Karpas-422 (cell line): ENCODE measurements around the gene MYO15A. TPM values are rescaled to one million over a fixed set of nuclear protein-coding genes. Genes with fewer than 3 reads are reported as not detected.

Source experiments
- DNase-seq: peaks from one replicate; pipeline ENCODE4 v3.0.0-alpha.2; 2015
- H2AFZ ChIP-seq: fragments of 200-600 bp; sonication (generic); 2 replicates; pipeline ENCODE4 v1.6.1; 2014; ENCODE audit warnings: antibody characterized with exemption, low read length, mixed read lengths
- H3K27ac ChIP-seq: fragments of 200-600 bp; sonication (generic); 2 replicates; pipeline ENCODE4 v1.5.1; 2014; ENCODE audit warnings: mild to moderate bottlenecking, low read length, moderate library complexity
- H3K27me3 ChIP-seq: fragments of 200-600 bp; sonication (generic); 2 replicates; pipeline ENCODE4 v1.6.1; 2014; ENCODE audit warnings: low read length, mixed read lengths
- H3K36me3 ChIP-seq: fragments of 200-600 bp; sonication (generic); 2 replicates; pipeline ENCODE4 v1.6.1; 2014; ENCODE audit warnings: low read length, mixed read lengths; ENCODE audit not compliant: insufficient read depth
- H3K4me1 ChIP-seq: fragments of 200-600 bp; sonication (generic); 2 replicates; pipeline ENCODE4 v1.6.1; 2014; ENCODE audit warnings: mild to moderate bottlenecking, low read length, mixed read lengths
- H3K4me2 ChIP-seq: fragments of 200-600 bp; sonication (generic); 2 replicates; pipeline ENCODE4 v1.6.1; 2014; ENCODE audit warnings: low read length, low read depth, mild to moderate bottlenecking; ENCODE audit not compliant: poor library complexity, severe bottlenecking
- H3K4me3 ChIP-seq: fragments of 200-600 bp; sonication (generic); 2 replicates; pipeline ENCODE4 v1.5.1; 2014; ENCODE audit warnings: mild to moderate bottlenecking, antibody characterized with exemption, low read length, mixed read lengths
- H3K79me2 ChIP-seq: fragments of 200-600 bp; sonication (generic); 2 replicates; pipeline ENCODE4 v1.6.1; 2014; ENCODE audit warnings: mild to moderate bottlenecking, low read length, mixed read lengths
- H3K9ac ChIP-seq: fragments of 200-600 bp; sonication (generic); 2 replicates; pipeline ENCODE4 v1.6.0; 2014; ENCODE audit warnings: low read length
- H3K9me2 ChIP-seq: fragments of 200-600 bp; sonication (generic), shearing (Covaris generic); replicated peaks from 2 replicates; pipeline ENCODE4 v1.6.0; 2014; ENCODE audit warnings: mild to moderate bottlenecking, low read length, moderate library complexity; ENCODE audit not compliant: insufficient read depth
- H3K9me3 ChIP-seq: fragments of 300-700, 200-600 bp; sonication (generic); 2 replicates; pipeline ENCODE4 v1.6.1; 2014; ENCODE audit warnings: low read length, mixed read lengths
- H4K20me1 ChIP-seq: fragments of 200-600 bp; sonication (generic); 2 replicates; pipeline ENCODE4 v1.6.1; 2014; ENCODE audit warnings: mild to moderate bottlenecking, antibody characterized with exemption, low read length, low read depth; ENCODE audit not compliant: insufficient read depth
- total RNA-seq: library from RNA; depleted of rRNA; stranded (reverse); fragments of >200 nt; shearing (Covaris generic); gene quantifications from 2 replicates; pipeline ENCODE4 v1.2.3, GENCODE V29; 2014; ENCODE audit warnings: low replicate concordance; rRNA removed

The MYO15A gene
- total RNA-seq, 1 experiment from 2014 or later, result 1.3 TPM

DNA sequence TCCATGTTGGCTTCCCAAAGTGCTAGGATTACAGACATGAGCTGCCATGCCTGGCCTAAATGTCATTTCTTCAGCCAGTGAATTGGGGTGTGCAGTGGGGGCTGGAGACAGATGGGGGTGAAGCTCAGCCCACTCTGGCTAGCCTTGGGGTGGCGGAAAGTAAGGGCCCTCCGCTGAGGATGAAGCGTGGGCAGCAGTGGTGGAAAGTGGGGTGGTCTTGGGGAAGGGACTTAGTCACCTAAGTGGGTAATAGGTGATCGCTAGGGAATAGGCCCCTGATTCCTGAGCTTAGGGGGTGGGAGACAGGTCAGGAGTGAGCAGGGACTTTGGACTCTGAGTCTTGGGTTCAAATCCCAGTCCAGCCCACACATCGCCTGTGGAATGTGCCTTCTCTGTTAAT lies 119.1 kb downstream of the MYO15A start:
- H3K9me3 ChIP-seq, result no peaks in the 10 kb centered on the region
- no peaks in the 10 kb centered on the region for H3K9me2 ChIP-seq
- peaks cover 4% of the 10 kb centered on the region; the same call in 1 of the 2 replicates for H3K79me2 ChIP-seq
- H4K20me1 ChIP-seq, result peaks cover 7% of the 10 kb centered on the region; the same call in 1 of the 2 replicates
- no peak overlapping the region for H3K4me2 ChIP-seq
- H3K36me3 ChIP-seq, result no peaks in the 10 kb centered on the region
- peaks cover 13% of the 10 kb centered on the region for H3K4me1 ChIP-seq
- no peak for DNase-seq
- no peak overlapping the region for H3K4me3 ChIP-seq
- no peak overlapping the region for H2AFZ ChIP-seq
- H3K9ac ChIP-seq, result no peak overlapping the region
- no peaks in the 10 kb centered on the region for H3K27me3 ChIP-seq
- no peak overlapping the region for H3K27ac ChIP-seq

DNA sequence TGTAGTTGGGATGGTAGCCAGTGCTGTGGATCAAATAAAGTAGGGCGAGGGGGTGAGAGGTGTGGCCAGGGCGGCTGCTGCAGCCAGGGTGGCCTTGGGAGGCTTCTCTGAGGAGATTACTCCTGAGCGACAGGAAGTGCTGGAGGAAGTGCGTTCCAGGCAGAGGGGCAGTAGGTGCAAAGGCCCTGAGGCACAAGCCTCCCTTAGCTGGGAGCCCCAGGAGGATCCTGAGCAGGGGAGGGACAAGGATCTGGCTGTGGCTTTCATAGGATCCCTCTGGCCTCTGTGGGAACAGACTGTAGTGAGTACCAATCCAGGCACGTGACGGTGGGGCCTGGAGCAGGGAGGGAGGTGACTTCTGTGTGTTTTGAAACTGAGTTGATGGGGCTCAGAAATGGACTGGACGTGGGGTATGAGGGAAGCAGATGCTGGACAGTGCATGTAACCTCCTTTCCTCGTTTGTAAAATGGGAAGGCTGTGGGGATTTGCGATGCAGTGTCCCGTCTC lies 119.7 kb downstream of the MYO15A start:
- Histone ChIP-seq H3K4me3 (no peak overlapping the region), H3K9me3 (no peaks in the 10 kb centered on the region), H3K79me2 (peaks cover 4% of the 10 kb centered on the region; the same call in 1 of the 2 replicates), H3K27ac (no peak overlapping the region), H3K4me2 (no peak overlapping the region), H3K27me3 (no peaks in the 10 kb centered on the region), H3K4me1 (peaks cover 13% of the 10 kb centered on the region), H4K20me1 (peaks cover 7% of the 10 kb centered on the region; the same call in 1 of the 2 replicates), H3K9me2 (no peaks in the 10 kb centered on the region), H3K36me3 (no peaks in the 10 kb centered on the region), H3K9ac (no peak overlapping the region), H2AFZ (no peak overlapping the region)
- no peak for DNase-seq

DNA sequence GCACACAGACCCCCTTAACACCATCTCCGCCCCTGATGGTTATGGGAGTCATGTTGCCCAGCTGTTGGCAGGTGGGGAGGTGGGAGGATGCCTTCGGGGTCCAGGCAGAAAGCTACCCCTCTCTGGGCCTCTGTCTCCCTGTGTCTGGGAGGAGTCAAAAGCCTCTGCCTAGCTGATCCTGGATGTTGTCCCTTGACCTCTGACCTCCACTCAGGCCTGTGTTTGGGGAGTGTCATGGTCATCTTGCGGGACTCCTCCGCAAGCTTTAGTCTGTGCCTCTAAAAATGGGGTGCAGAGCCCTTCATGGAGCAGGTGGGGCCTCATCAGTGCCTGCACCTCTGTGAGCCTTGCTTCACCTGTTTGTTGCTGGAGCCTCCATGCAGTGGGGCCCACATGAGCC lies 120.7 kb downstream of the MYO15A start:
- H3K9ac ChIP-seq, result no peak overlapping the region
- no peak for DNase-seq

More for the DNA sequence above, 120.7 kb downstream of the MYO15A start:
- H3K9me2 ChIP-seq, result no peaks in the 10 kb centered on the region
- H4K20me1 ChIP-seq, result peaks cover 7% of the 10 kb centered on the region; the same call in 1 of the 2 replicates
- H3K27ac ChIP-seq, result no peak overlapping the region
- no peaks in the 10 kb centered on the region for H3K36me3 ChIP-seq
- no peaks in the 10 kb centered on the region for H3K9me3 ChIP-seq
- no peaks in the 10 kb centered on the region for H3K27me3 ChIP-seq
- peaks cover 4% of the 10 kb centered on the region; the same call in 1 of the 2 replicates for H3K79me2 ChIP-seq
- no peak overlapping the region for H2AFZ ChIP-seq
- no peak overlapping the region for H3K4me2 ChIP-seq
- H3K4me1 ChIP-seq, result peaks cover 13% of the 10 kb centered on the region
- H3K4me3 ChIP-seq, result no peak overlapping the region

Other genes starting within 250 kb of the MYO15A start
- 6.0 and 6.4 TPM in 2 replicates for gene TOM1L2, start 136.4 kb upstream of the MYO15A start, total RNA-seq
- gene DRC3, start 135.9 kb upstream of the MYO15A start, total RNA-seq, result 4.5 TPM in 1 of 2 replicates, not detected in the other
- 38.8 and 49.7 TPM in 2 replicates for gene ATPAF2, start 69.6 kb upstream of the MYO15A start, total RNA-seq
- 7.8 and 8.9 TPM in 2 replicates for gene GID4, start 69.3 kb upstream of the MYO15A start, total RNA-seq
- gene DRG2, start 20.8 kb upstream of the MYO15A start, total RNA-seq, result 21.5 and 26.3 TPM in 2 replicates
- 124 and 145 TPM in 2 replicates for gene ALKBH5, start 75.1 kb downstream of the MYO15A start, total RNA-seq
- 12.0 and 12.1 TPM in 2 replicates for gene LLGL1, start 116.9 kb downstream of the MYO15A start, total RNA-seq
- 128 and 166 TPM in 2 replicates for gene FLII, start 150.0 kb downstream of the MYO15A start, total RNA-seq
- 4.5 and 14.2 TPM in 2 replicates for gene MIEF2, start 151.9 kb downstream of the MYO15A start, total RNA-seq
- gene TOP3A, start 206.2 kb downstream of the MYO15A start, total RNA-seq, result 19.0 and 34.9 TPM in 2 replicates
- 12.7 and 14.4 TPM in 2 replicates for gene SMCR8, start 206.5 kb downstream of the MYO15A start, total RNA-seq